ENCODE results near the gene DENND2A.

The DENND2A gene

DNA sequence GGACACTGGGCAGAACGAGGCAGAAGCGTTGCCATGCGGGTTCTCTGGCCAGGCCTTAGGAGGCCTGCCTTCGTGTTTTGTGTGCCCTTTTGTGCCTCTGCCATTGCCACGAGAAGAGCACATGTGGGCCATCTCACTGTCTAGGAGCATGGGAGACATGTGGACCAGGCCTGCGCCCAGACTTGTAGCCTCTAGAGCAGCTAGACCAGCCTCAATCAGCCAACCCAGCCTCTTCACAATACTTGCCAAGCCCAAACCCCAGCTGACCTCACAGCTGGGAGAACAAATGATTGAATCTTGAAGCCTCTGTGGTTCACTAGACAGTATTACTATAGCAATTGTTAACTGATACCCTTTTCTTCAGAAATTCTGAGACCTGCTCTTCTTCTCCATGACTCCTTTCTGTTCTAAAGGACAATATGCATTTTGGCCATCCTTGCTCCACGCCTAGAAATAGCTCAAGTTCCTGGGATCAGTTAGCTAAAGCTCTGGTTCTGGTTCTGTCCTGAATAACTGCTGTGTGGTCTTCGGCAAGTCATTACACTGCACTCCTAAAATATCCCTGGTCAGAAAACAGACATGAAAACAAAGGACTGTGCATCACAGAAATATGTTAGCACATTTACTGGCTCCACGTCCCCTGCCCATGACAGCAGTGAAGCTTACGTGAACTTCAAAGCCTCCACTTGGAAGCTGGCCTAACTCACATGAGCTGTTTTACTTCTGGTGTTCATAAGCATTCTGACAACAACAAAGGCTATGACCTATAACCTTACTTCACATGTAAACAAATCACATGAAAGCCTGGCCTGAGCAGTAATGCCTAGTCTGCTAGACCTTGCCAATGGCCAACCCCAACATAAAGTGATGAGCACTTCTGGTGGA lies 89.0 kb downstream of the DENND2A start:
- Histone ChIP-seq H3K36me3 (ENCODE audit: insufficient read depth, low read depth, low read length) (no peaks in the 10 kb centered on the region), H3K4me3 (ENCODE audit: low read length) (no peak overlapping the region), H3K27ac (ENCODE audit: low read length) (no peak overlapping the region), H3K9me3 (ENCODE audit: insufficient read depth, low read depth, low read length) (no peaks in the 10 kb centered on the region), H3K9ac (ENCODE audit: low read depth, low read length) (no peak overlapping the region), H3K4me1 (ENCODE audit: insufficient read depth, low read length) (peaks cover 3% of the 10 kb centered on the region; the same call in 1 of the 2 replicates), H3K27me3 (ENCODE audit: insufficient read depth, low read length) (no peaks in the 10 kb centered on the region)

DNA sequence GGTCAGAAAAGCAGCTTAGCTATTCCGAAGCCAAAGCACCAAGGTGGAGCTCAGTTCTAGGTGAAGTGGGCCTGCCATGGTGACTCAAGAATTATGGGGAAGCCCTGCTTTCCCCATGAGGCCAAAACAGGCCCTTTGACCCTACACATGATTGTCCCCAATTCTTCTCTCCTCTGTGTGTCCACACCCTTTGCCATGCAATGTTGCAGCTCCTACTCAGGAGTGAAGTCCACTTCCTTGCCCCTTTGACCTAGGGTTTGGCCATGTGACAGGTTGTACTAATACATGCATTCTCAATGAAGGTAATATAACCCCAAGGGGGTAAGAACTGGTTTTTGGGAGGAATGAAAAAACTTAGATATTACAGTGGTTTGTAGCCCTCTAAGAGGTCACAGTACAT lies 93.7 kb downstream of the DENND2A start:
- H3K9ac ChIP-seq (ENCODE audit: low read depth, low read length), result no peak overlapping the region
- no peak overlapping the region for H3K27ac ChIP-seq (ENCODE audit: low read length)
- no peaks in the 10 kb centered on the region for H3K36me3 ChIP-seq (ENCODE audit: insufficient read depth, low read depth, low read length)
- H3K9me3 ChIP-seq (ENCODE audit: insufficient read depth, low read depth, low read length), result no peaks in the 10 kb centered on the region
- H3K27me3 ChIP-seq (ENCODE audit: insufficient read depth, low read length), result no peaks in the 10 kb centered on the region
- peaks cover 9% of the 10 kb centered on the region; the same call in 1 of the 2 replicates for H3K4me1 ChIP-seq (ENCODE audit: insufficient read depth, low read length)
- H3K4me3 ChIP-seq (ENCODE audit: low read length), result no peak overlapping the region

DNA sequence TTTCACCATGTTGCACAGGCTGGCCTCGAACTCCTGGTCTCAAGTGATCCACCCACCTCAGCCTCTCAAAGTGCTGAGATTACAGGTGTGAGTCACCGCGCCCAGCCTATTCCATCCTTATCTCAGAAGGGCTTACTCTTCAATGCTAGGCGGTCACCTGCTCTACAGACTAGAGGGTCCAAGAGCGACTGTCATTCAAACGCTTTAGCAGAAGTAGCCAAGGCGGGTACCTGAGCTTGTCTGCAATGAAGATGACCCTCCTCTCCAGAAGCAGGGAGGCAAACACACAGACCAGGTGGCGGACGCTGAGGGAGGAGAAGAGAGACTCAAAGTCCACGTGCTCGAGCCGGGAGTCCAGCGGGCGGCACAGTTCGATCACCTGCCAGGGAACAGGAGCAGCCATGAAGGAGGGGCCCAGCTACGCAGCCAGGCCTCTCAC lies 96.2 kb downstream of the DENND2A start:
- H3K9me3 ChIP-seq (ENCODE audit: insufficient read depth, low read depth, low read length), result no peaks in the 10 kb centered on the region
- H3K27ac ChIP-seq (ENCODE audit: low read length), result no peak overlapping the region
- no peak overlapping the region for H3K4me3 ChIP-seq (ENCODE audit: low read length)
- no peaks in the 10 kb centered on the region for H3K36me3 ChIP-seq (ENCODE audit: insufficient read depth, low read depth, low read length)
- H3K9ac ChIP-seq (ENCODE audit: low read depth, low read length), result no peak overlapping the region
- H3K27me3 ChIP-seq (ENCODE audit: insufficient read depth, low read length), result no peaks in the 10 kb centered on the region
- H3K4me1 ChIP-seq (ENCODE audit: insufficient read depth, low read length), result peaks cover 15% of the 10 kb centered on the region

DNA sequence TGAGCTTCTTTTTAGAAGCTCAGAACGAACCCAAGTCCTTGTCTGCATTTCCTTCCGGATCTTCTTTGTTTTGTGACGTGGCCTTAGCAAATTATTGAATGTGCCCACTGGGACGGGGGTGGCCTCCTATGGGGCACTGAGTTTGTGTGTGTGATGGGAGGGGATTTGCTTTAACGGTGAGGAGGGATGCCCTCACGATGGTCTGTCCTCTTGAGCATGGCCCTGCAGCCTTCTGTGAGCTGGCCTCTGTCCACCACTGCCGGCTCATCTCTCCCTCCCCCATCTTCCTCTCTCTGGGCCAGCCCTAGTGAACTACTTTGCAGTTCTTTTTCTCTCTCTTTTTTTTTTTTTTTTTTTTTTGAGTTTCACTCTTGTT lies 98.4 kb downstream of the DENND2A start:
- H3K27me3 ChIP-seq (ENCODE audit: insufficient read depth, low read length), result no peaks in the 10 kb centered on the region
- H3K9me3 ChIP-seq (ENCODE audit: insufficient read depth, low read depth, low read length), result no peaks in the 10 kb centered on the region
- H3K27ac ChIP-seq (ENCODE audit: low read length), result peak overlapping the region; percentile 30
- H3K36me3 ChIP-seq (ENCODE audit: insufficient read depth, low read depth, low read length), result no peaks in the 10 kb centered on the region
- peaks cover 15% of the 10 kb centered on the region for H3K4me1 ChIP-seq (ENCODE audit: insufficient read depth, low read length)
- peak overlapping the region; percentile 68; the same call in 1 of the 2 replicates for H3K9ac ChIP-seq (ENCODE audit: low read depth, low read length)
- peak overlapping the region; percentile 51; the same call in 1 of the 2 replicates for H3K4me3 ChIP-seq (ENCODE audit: low read length)

DNA sequence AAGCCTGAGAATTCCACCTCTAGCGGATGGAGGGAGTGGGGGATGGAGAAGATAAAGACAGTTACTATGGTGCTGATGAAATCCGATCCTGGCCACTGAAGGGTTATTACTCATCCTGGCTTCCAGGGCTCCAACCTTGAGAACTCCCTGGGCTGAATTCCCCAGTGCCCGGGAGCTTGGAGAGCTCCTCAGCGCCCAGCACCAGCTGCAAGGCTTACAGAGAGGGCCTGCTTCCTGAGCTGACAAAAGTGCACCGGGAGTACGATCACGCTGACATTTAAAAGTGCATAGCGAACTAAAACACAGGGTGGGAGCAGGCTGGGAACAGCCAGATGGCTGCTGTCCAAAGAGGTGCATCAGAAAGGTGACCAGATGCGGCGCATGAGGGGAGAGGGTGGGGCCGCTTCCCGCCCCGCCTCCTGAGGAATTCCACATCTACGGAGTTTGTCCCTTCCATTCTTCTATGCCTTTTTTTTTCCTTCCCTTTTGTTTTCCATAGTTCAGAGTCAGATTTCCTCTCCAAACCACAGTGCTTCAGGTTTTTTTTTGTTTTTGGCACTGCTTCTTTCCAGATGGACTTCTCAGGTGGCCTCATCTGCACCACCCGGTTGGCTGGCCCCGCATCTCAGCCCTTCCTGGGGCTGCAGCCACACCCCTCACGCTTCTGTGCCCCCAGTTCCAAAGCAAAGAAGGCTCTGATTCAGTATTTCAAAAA lies 98.9 kb downstream of the DENND2A start:
- Histone ChIP-seq H3K4me1 (ENCODE audit: insufficient read depth, low read length) (peaks cover 15% of the 10 kb centered on the region), H3K4me3 (ENCODE audit: low read length) (peak overlapping the region; percentile 51; the same call in 1 of the 2 replicates), H3K36me3 (ENCODE audit: insufficient read depth, low read depth, low read length) (no peaks in the 10 kb centered on the region), H3K9me3 (ENCODE audit: insufficient read depth, low read depth, low read length) (no peaks in the 10 kb centered on the region), H3K9ac (ENCODE audit: low read depth, low read length) (peak overlapping the region; percentile 68; the same call in 1 of the 2 replicates), H3K27ac (ENCODE audit: low read length) (peak overlapping the region; percentile 30), H3K27me3 (ENCODE audit: insufficient read depth, low read length) (no peaks in the 10 kb centered on the region)

DNA sequence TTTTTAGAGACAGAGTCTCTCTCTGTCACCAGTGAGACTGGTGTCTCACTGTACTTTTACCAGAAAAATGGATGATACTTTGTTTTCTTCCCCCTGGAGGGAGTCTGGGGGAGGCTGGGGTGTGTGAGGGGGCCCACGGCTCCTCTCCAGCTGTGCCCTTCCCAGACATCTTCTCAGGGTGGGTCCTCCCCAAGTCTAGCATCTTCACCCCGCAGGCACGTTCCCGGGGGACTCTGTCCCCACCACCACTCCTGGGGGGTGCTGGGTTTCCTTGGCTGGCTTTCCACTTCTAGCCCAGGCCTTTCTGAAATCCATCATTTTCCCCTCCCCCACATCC lies 99.5 kb downstream of the DENND2A start:
- H3K27ac ChIP-seq (ENCODE audit: low read length), result peak overlapping the region; percentile 30

DNA sequence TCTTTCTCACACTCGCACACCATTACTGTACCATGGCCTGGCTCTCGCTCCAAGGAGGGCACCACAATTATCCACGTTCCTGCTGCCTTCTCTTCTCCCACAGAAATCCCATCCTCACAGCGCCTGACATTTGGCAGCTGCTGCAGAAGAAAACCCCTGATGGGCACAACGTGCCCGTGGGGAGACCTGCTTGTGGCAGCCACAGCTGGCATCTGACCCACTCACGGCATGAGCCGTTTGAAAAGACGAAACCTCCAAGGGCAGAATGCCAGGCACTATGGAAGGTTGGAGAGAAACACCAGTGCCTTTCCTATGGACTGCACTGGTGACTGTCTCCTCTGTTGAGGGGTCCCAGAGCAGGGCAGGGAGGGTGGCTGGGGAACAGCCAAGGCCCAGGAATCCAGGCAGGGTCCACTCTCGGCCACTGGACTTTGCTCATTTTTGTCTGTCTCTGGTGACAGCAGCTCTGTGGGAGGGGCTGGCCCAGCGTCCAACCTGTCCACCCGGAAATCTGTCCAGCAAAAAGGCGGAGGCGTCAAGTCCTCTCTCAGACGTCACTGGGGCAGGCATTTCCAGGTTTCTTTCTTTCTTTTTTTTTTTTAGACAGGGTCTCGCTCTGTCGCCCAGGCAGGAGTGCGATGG lies 100.4 kb downstream of the DENND2A start:
- Histone ChIP-seq H3K27ac (ENCODE audit: low read length) (no peak overlapping the region), H3K9ac (ENCODE audit: low read depth, low read length) (peak overlapping the region; percentile 68; the same call in 1 of the 2 replicates), H3K4me3 (ENCODE audit: low read length) (no peak overlapping the region), H3K27me3 (ENCODE audit: insufficient read depth, low read length) (no peaks in the 10 kb centered on the region), H3K4me1 (ENCODE audit: insufficient read depth, low read length) (peaks cover 15% of the 10 kb centered on the region), H3K36me3 (ENCODE audit: insufficient read depth, low read depth, low read length) (no peaks in the 10 kb centered on the region), H3K9me3 (ENCODE audit: insufficient read depth, low read depth, low read length) (no peaks in the 10 kb centered on the region)

More for the DNA sequence above, 99.5 kb downstream of the DENND2A start:
- H3K9me3 ChIP-seq (ENCODE audit: insufficient read depth, low read depth, low read length), result no peaks in the 10 kb centered on the region
- no peaks in the 10 kb centered on the region for H3K36me3 ChIP-seq (ENCODE audit: insufficient read depth, low read depth, low read length)
- H3K4me3 ChIP-seq (ENCODE audit: low read length), result peak overlapping the region; percentile 51; the same call in 1 of the 2 replicates
- no peaks in the 10 kb centered on the region for H3K27me3 ChIP-seq (ENCODE audit: insufficient read depth, low read length)
- peaks cover 15% of the 10 kb centered on the region for H3K4me1 ChIP-seq (ENCODE audit: insufficient read depth, low read length)
- H3K9ac ChIP-seq (ENCODE audit: low read depth, low read length), result peak overlapping the region; percentile 68; the same call in 1 of the 2 replicates

DNA sequence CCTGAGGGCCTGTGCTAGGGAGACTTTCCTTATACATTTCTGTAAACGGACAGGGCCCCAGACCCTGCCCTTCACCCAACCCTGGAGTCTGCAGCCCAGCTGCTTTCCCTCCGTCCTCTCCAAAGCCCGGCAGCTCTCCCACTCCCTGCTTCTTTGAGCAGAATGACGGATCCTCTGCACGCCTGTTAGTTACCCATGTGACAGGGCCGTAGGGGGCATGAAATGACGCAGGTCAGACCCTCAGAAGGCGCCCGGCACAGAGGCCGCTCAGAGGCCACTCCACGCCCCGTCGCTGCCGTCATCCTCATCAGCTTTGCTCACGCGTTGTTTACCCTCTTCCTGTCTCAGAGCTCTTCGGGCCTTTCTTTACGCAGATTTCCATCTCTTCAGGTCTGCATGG lies 101.2 kb downstream of the DENND2A start:
- Histone ChIP-seq H3K27me3 (ENCODE audit: insufficient read depth, low read length) (no peaks in the 10 kb centered on the region), H3K27ac (ENCODE audit: low read length) (no peak overlapping the region), H3K4me3 (ENCODE audit: low read length) (no peak overlapping the region), H3K4me1 (ENCODE audit: insufficient read depth, low read length) (peaks cover 15% of the 10 kb centered on the region), H3K9ac (ENCODE audit: low read depth, low read length) (no peak overlapping the region), H3K9me3 (ENCODE audit: insufficient read depth, low read depth, low read length) (no peaks in the 10 kb centered on the region), H3K36me3 (ENCODE audit: insufficient read depth, low read depth, low read length) (no peaks in the 10 kb centered on the region)

DNA sequence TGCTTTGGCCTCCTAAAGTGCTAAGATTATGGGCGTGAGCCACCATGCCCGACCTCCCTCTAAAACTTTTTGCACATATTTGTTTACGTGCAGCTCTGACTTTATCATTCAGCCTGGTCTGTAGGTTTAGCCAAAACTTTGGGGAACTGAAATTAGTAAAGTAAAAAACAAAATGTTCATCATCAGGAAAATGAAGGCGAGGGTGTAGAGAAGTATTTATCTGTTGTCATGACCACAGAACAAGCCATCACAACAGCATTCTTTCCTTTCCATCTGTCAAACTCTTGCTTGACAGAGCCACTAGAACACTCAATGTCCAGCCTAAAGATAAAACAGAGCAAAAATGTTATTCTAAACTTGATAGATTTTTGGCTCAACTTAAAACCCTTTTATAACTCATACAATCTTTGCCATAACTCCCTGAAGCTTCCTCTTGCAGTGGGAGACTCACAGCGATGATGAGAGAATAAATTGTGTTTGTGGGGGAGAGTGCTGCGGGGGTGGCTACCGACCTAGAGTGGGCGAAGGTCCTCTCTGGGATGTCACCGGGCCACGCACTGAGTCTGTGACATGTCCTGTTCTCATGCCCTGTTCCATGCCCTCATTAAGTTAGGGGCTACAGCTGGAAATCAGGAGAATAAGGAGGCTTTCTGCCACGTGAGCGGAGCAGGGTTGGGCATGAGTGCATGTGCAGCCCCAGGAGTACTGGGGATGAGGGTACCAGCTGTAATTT lies 102.7 kb downstream of the DENND2A start:
- Histone ChIP-seq H3K4me3 (ENCODE audit: low read length) (no peak overlapping the region), H3K9ac (ENCODE audit: low read depth, low read length) (no peak overlapping the region), H3K27ac (ENCODE audit: low read length) (no peak overlapping the region), H3K9me3 (ENCODE audit: insufficient read depth, low read depth, low read length) (no peaks in the 10 kb centered on the region), H3K36me3 (ENCODE audit: insufficient read depth, low read depth, low read length) (no peaks in the 10 kb centered on the region), H3K27me3 (ENCODE audit: insufficient read depth, low read length) (no peaks in the 10 kb centered on the region), H3K4me1 (ENCODE audit: insufficient read depth, low read length) (peaks cover 15% of the 10 kb centered on the region)

DNA sequence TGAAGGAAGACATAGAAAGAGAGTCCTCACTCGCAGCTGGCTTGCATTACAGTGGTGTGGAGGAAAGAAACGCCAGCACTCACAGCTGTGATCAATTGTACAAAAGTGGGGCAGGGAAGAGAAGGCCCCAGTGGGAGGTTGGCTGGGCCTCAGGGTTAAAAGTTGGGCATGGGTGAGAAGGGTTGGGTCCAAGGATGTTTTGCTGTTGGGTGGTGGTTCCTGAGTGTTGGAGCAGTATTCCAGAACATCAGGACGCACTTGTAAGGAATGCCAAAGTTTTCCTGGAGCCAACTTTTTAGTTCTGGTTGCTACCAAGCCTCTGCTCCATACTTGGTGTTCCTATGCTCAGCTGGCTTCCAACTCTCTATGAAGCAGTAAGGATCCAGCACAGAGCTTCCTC lies 105.9 kb downstream of the DENND2A start:
- Histone ChIP-seq H3K4me1 (ENCODE audit: insufficient read depth, low read length) (no peaks in the 10 kb centered on the region), H3K27me3 (ENCODE audit: insufficient read depth, low read length) (no peaks in the 10 kb centered on the region), H3K9ac (ENCODE audit: low read depth, low read length) (no peak overlapping the region), H3K36me3 (ENCODE audit: insufficient read depth, low read depth, low read length) (no peaks in the 10 kb centered on the region), H3K4me3 (ENCODE audit: low read length) (no peak overlapping the region), H3K9me3 (ENCODE audit: insufficient read depth, low read depth, low read length) (no peaks in the 10 kb centered on the region), H3K27ac (ENCODE audit: low read length) (no peak overlapping the region)

DNA sequence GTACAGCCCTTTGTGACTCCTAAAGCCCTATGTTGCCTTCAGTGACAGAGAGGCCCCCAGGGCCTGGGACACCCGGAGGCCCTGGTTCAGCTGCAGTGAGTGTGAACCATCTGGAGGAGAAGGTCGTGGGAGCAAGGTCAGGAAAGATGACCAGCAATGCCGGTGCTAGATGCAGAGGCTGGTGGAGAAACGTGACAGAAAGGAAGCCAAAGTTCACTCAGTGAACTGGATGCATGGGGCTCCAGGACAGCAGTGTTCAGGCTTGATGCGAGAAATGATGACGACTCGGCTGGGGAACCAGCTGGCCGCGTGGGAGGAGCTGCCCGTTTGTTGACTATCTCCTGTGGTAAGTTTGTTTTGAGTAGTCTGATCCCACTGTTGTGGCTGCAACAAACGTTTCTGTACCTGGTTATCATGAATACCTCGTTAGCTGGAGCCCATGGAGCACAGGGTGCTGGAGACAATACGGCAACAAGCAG lies 107.2 kb downstream of the DENND2A start:
- Histone ChIP-seq H3K4me1 (ENCODE audit: insufficient read depth, low read length) (no peaks in the 10 kb centered on the region), H3K4me3 (ENCODE audit: low read length) (no peak overlapping the region), H3K36me3 (ENCODE audit: insufficient read depth, low read depth, low read length) (no peaks in the 10 kb centered on the region), H3K9ac (ENCODE audit: low read depth, low read length) (no peak overlapping the region), H3K27me3 (ENCODE audit: insufficient read depth, low read length) (no peaks in the 10 kb centered on the region), H3K9me3 (ENCODE audit: insufficient read depth, low read depth, low read length) (no peaks in the 10 kb centered on the region), H3K27ac (ENCODE audit: low read length) (no peak overlapping the region)

Measured in iPS-20b (cell line).